Duodenal mucosa (tissue), 2 donors: ENCODE results near the gene GGT1.
"Not testable (repeated sequence)": the region's sequence is repeated elsewhere in the genome, so short reads cannot be mapped to it uniquely, and the experiment has no call there.

ENCODE experiments used
- H3K27ac ChIP-seq: one replicate; pipeline ENCODE4 v1.7.0; 2013; ENCODE audit warnings: low read depth, low read length
- H3K27me3 ChIP-seq, 2 donors: one replicate each; pipeline ENCODE4 v1.7.0; 2013; ENCODE audit warnings: low read length in 2 of 2, control low read depth in 1 of 2; ENCODE audit not compliant: insufficient read depth in 2 of 2, control insufficient read depth in 1 of 2
- H3K36me3 ChIP-seq, 2 donors: one replicate each; pipeline ENCODE4 v1.7.0; 2013; ENCODE audit warnings: low read length in 2 of 2, control low read depth in 1 of 2; ENCODE audit not compliant: insufficient read depth in 2 of 2, control insufficient read depth in 1 of 2
- H3K4me1 ChIP-seq, 2 donors: one replicate each; pipeline ENCODE4 v1.7.0; 2013; ENCODE audit warnings: low read length in 2 of 2, control low read depth in 1 of 2; ENCODE audit not compliant: insufficient read depth in 2 of 2, control insufficient read depth in 1 of 2
- H3K4me3 ChIP-seq, 2 donors: one replicate each; pipeline ENCODE4 v1.7.0; 2013; ENCODE audit warnings: low read length in 2 of 2, low read depth in 1 of 2
- H3K9ac ChIP-seq, 2 donors: one replicate each; pipeline ENCODE4 v1.7.0; 2013; ENCODE audit warnings: low read length in 2 of 2, low read depth in 1 of 2
- H3K9me3 ChIP-seq, 2 donors: one replicate each; pipeline ENCODE4 v1.7.0; 2013; ENCODE audit warnings: low read length in 2 of 2, control low read depth in 1 of 2; ENCODE audit not compliant: control insufficient read depth in 1 of 2

GGT1 gene

DNA sequence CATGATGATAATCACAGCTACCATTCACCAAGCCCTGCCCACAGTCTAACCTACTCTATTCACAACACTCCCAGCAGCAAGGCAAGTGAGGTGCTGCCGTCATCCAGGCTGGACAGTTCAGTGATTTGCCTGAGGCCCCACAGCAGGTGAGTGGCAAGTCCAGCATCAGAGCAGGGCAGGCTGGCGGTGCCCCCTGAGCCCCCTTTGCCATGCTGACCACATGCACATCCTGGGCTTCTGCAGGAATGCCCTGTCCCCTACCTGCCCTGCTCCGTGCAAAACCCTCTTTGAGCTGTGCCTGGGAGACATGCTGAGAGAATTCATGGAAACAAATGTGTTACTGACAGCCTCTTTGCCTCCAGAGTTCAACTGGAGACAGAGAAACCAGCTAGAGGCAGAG lies 6.9 kb downstream of the GGT1 start:
- H3K9ac ChIP-seq, H3K4me1 ChIP-seq, H3K4me3 ChIP-seq, H3K9me3 ChIP-seq, H3K27me3 ChIP-seq, H3K36me3 ChIP-seq, H3K27ac ChIP-seq: not testable (repeated sequence)

DNA sequence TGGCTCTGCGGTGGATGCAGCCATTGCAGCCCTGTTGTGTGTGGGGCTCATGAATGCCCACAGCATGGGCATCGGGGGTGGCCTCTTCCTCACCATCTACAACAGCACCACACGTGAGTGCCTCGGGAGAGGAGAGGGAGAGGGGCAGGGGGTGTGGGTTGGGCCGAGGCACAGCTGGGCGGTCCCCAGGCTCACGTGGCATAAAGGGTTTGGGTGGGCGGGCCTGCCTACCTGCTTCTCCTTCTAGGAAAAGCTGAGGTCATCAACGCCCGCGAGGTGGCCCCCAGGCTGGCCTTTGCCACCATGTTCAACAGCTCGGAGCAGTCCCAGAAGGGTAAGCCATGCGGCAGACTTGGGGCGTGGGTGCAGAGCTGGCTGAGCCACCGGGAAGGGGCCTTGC lies 11.8 kb downstream of the GGT1 start:
- not testable (repeated sequence) for H3K9ac ChIP-seq, H3K4me1 ChIP-seq, H3K9me3 ChIP-seq, H3K27ac ChIP-seq, H3K27me3 ChIP-seq, H3K4me3 ChIP-seq, H3K36me3 ChIP-seq

DNA sequence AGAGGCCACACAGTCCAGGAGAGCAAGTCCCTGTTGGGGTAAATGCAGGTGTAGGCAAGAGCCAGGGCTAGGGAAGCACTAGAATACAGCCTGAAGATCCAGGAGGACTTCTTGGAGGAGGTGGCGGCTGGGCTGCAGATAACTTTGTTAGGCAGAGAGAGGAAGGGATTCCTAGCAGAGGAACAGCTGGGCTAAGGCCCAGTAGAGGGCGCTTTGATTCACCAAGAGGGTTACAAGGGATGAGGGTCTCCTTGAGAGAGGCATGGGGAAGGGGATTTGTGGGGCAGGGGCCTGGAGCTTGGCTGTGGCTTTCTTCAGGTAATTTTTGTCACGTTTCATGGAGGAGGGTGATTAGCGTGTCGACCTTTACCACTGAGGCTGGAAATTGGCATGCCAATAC lies 18.3 kb downstream of the GGT1 start:
- H3K4me3 ChIP-seq, H3K27ac ChIP-seq, H3K36me3 ChIP-seq, H3K9ac ChIP-seq, H3K4me1 ChIP-seq, H3K9me3 ChIP-seq, H3K27me3 ChIP-seq: not testable (repeated sequence)

DNA sequence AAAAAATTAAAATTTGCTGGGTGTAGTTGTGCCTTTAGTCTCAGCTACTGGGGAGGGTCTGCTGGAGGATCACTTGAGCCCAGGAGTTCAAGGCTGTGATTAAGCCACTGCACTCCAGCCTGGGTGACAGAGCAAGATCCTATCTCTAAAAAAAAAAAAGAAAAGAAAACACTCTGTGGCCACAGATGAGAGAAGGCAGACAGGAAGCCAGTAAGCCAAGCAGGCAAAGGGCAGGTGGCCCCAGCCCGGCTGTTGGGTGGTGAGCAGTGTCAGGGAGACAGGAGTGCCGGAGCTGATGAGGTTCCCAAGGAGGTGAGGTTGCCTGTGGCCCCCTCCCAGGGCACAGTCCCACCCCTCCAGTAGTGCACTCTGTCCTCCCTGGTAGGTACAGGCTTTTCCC lies 19.6 kb downstream of the GGT1 start:
- H3K27me3 ChIP-seq, H3K9ac ChIP-seq, H3K4me1 ChIP-seq, H3K27ac ChIP-seq, H3K36me3 ChIP-seq, H3K4me3 ChIP-seq, H3K9me3 ChIP-seq: not testable (repeated sequence)

DNA sequence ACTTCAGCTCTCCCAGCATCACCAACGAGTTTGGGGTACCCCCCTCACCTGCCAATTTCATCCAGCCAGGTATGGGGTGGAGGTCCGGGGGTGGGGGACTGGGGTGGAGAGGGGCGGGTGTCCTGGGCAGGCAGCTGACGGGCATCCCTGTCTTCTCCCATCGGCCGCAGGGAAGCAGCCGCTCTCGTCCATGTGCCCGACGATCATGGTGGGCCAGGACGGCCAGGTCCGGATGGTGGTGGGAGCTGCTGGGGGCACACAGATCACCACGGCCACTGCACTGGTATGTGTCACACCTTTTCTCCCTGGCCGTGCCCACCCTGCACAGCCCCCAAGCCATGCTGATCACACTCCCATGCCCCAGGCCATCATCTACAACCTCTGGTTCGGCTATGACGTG lies 24.9 kb downstream of the GGT1 start:
- not testable (repeated sequence) for H3K36me3 ChIP-seq, H3K9ac ChIP-seq, H3K4me3 ChIP-seq, H3K27me3 ChIP-seq, H3K9me3 ChIP-seq, H3K27ac ChIP-seq, H3K4me1 ChIP-seq

DNA sequence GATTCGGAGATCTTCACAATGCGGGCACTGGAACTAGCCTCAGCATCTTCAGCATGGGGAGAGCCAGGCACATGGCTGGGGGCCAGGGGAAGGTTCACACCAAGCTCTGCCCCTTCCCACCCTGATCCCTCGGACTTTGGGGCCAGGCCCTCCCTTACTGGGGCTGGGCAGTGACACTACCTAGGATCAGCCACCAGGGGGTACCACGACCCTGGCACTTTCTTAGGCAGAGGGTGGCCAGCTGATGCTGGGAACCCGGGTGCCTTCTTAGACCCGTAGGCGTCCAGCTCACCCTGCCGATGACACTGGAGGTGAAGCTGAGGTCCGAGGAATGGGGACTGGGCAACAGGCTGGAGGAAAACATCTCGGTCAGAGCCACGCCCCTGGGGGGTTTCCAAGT lies 26.1 kb downstream of the GGT1 start:
- not testable (repeated sequence) for H3K4me1 ChIP-seq, H3K36me3 ChIP-seq, H3K27ac ChIP-seq, H3K9me3 ChIP-seq, H3K4me3 ChIP-seq, H3K27me3 ChIP-seq, H3K9ac ChIP-seq

DNA sequence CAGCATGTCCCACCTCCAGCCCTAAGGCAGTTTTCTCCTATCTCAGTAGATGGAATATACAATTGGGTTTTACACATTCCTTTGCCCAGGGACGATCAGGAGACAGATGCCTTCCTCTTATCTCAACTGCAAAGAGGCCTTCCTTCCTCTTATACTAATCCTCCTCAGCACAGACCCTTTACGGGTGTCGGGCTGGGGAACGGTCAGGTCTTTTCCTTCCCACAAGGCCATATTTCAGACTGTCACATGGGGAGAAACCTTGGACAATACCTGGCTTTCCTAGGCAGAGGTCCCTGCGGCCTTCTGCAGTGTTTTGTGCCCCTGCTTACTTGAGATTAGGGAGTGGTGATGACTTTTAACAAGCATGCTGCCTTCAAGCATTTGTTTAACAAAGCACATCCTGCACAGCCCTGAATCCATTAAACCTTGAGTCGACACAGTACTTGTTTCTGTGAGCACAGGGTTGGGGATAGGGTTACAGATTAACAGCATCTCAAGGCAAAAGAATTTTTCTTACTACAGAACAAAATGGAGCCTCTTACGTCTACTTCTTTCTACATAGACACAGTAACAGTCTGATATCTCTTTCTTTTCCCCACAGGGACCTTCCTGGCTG lies 27.9 kb downstream of the GGT1 start:
- not testable (repeated sequence) for H3K27ac ChIP-seq

DNA sequence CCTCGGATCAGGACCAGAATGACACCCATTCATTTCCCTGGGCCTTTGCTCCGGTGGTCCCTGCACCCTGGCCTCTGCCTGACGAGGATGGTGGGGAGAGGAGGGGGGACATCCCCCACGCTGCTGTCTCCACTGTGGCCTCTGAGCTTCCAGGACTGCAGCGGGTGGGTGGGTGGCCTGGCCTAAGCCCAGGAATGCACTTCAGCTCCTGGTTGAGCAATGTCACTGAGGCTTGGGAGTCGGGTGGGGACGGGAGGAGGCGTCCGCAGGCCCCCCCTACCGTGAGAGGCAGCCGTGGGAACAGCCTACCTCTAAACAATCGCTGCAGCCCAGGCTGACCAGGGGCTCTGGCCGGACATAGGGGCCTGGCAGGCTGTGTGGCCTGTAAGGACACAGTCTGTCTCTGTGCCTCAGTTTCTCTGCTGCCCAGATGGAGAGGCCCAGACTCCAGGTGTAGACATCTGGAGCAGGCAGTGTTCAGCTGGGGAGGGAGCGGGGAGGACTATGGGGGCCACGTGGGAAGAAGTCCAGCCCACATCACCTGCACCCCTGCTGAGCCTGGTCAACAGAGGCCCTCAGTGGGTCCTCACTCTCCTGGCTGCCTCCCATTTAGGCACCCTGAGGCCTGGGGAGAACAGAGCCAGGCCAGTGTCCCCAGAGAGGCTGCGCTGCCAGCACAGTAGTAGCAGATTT lies 28.6 kb downstream of the GGT1 start:
- not testable (repeated sequence) for H3K36me3 ChIP-seq, H3K4me3 ChIP-seq, H3K27ac ChIP-seq, H3K9me3 ChIP-seq, H3K4me1 ChIP-seq, H3K27me3 ChIP-seq, H3K9ac ChIP-seq

More for the DNA sequence above, 27.9 kb downstream of the GGT1 start:
- not testable (repeated sequence) for H3K4me1 ChIP-seq, H3K9me3 ChIP-seq, H3K36me3 ChIP-seq, H3K27me3 ChIP-seq, H3K9ac ChIP-seq, H3K4me3 ChIP-seq

DNA sequence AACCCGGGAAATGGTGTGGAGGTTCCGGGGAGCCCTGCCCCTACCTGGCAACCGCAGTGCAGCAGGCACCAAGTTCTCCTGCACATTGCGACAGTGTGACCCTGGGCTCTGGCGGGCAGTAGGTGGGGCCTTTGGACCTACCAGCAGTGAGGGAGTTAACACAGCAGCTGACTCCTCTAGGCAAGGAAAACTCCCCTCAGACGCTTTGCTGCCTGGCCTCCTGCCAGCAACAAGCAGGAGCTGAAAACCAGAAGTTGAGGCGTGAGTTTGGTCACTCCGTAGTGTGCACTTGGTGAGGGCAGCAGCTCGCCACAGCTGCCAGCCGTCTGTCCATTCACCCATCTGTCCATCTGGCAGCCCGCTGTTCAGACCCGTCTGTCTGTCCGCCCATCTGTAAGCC lies 29.6 kb downstream of the GGT1 start:
- H3K9ac ChIP-seq, H3K36me3 ChIP-seq, H3K27ac ChIP-seq, H3K4me3 ChIP-seq, H3K4me1 ChIP-seq, H3K9me3 ChIP-seq, H3K27me3 ChIP-seq: not testable (repeated sequence)

DNA sequence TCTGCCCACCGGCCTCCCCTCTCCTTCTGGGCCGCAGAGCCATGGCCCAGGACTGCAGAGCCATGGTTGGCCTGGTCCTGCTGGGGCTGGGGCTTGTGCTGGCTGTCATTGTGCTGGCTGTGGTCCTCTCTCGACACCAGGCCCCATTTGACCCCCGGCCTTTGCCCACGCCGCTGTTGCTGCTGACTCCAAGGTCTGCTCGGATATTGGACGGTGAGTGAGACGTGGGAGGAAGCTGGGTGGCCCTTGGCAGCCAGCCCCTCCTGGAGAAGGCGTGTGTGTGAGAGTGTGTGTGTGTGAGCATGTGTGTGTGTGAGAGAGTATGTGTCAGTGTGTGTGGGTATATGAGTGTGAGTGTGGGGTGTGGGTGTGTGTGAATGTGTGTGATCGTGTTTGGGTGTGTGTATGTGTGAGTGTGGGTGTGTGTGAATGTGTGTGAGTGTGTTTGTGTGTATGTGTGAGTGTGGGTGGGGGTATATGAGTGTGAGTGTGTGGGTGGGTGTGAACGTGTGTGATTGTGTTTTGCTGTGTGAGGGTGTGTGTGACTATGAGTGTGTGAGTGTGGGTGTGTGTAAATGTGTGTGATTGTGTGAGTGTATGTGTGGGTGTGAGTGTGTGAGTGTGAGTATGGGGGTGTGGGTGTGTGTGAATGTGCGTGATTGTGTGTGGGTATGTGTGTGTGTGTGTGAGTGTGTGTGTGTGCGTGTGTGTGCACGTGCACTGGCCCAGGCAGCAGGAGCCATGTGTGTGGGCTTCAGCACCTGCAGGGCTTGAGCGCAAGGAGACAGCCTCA lies 30.4 kb downstream of the GGT1 start:
- H3K27ac ChIP-seq, H3K9me3 ChIP-seq, H3K27me3 ChIP-seq, H3K36me3 ChIP-seq, H3K4me3 ChIP-seq, H3K9ac ChIP-seq, H3K4me1 ChIP-seq: not testable (repeated sequence)
